H1 (cell line): ENCODE results near the gene PDIA5. TPM values are rescaled to one million over a fixed set of nuclear protein-coding genes. Genes with fewer than 3 reads are reported as not detected.

ENCODE experiments used
- CTCF ChIA-PET: fragments of 300-600 bp; sonication (Branson Sonifier 250); formaldehyde crosslinking; loops from one replicate; lab custom pipeline; 2021; ENCODE audit not compliant: partially characterized antibody; lab: Charles Lee
- POLR2A ChIA-PET: fragments of 300-600 bp; sonication (Branson Sonifier 250); formaldehyde crosslinking; loops from one replicate; lab custom pipeline; 2021; ENCODE audit warnings: inconsistent platforms; ENCODE audit not compliant: partially characterized antibody; lab: Charles Lee
- DNase-seq, 2 experiments: peaks; one replicate each; pipeline versions ENCODE4 v3.0.0 to v3.0.0-alpha.2; 2010 to 2022; ENCODE audit warnings: low spot score in 2 of 2, low read depth in 1 of 2, mixed read lengths in 1 of 2
- FAIRE-seq: peaks from 2 replicates; lab custom pipeline; 2011; peaks lifted over from hg19 to GRCh38; lab: Jason Lieb, UNC
- H2AFZ ChIP-seq: 2 replicates; pipeline ENCODE4 v1.8.1; 2012; ENCODE audit warnings: low read length, inconsistent platforms
- H2AK5ac ChIP-seq: 2 replicates; pipeline ENCODE4 v1.6.1; 2013; ENCODE audit warnings: low read depth, low read length
- H2BK120ac ChIP-seq: replicated peaks from 2 replicates; pipeline ENCODE3; 2013; ENCODE audit warnings: low read depth, low read length, inconsistent platforms
- H2BK12ac ChIP-seq: 2 replicates; pipeline ENCODE4 v1.6.1; 2013; ENCODE audit warnings: low read depth, low read length
- H2BK15ac ChIP-seq: 2 replicates; pipeline ENCODE4 v1.6.1; 2013; ENCODE audit warnings: low read length
- H2BK20ac ChIP-seq: 2 replicates; pipeline ENCODE4 v1.6.1; 2013; ENCODE audit warnings: low read length
- H2BK5ac ChIP-seq: 2 replicates; pipeline ENCODE4 v1.6.1; 2013; ENCODE audit warnings: low read depth, low read length
- H3K14ac ChIP-seq: 2 replicates; pipeline ENCODE4 v1.6.1; 2013; ENCODE audit warnings: inconsistent platforms; ENCODE audit not compliant: insufficient read length
- H3K18ac ChIP-seq: 2 replicates; pipeline ENCODE4 v1.6.1; 2013; ENCODE audit warnings: low read length; ENCODE audit errors: extremely low read depth
- H3K23ac ChIP-seq: 2 replicates; pipeline ENCODE4 v1.6.1; 2013; ENCODE audit warnings: inconsistent platforms; ENCODE audit not compliant: insufficient read length
- H3K23me2 ChIP-seq: 2 replicates; pipeline ENCODE4 v1.6.1; 2013; ENCODE audit warnings: low read depth, low read length
- H3K27ac ChIP-seq: 2 replicates; pipeline ENCODE4 v1.6.1; 2011; ENCODE audit warnings: low read depth, low read length, inconsistent platforms
- H3K27me3 ChIP-seq, 4 experiments: replicated peaks in 1 of 4; 1 replicate in 1 of 4; 2 replicates in 3 of 4; pipeline versions ENCODE4 v1.6.1 to v1.8.1; 2011 to 2013; ENCODE audit warnings: low read length in 3 of 4, mild to moderate bottlenecking in 3 of 4, inconsistent platforms in 2 of 4, mixed read lengths in 2 of 4, moderate library complexity in 1 of 4; ENCODE audit not compliant: control insufficient read depth in 3 of 4, insufficient read depth in 3 of 4; ENCODE audit errors: extremely low read depth in 1 of 4
- H3K36me3 ChIP-seq, 4 experiments: 2 replicates each; pipeline versions ENCODE4 v1.6.1 to v1.8.1; 2011 to 2013; ENCODE audit warnings: mild to moderate bottlenecking in 4 of 4, low read length in 3 of 4, moderate library complexity in 2 of 4, control low read depth in 1 of 4, inconsistent platforms in 1 of 4; ENCODE audit not compliant: insufficient read depth in 4 of 4, control insufficient read depth in 2 of 4
- H3K4ac ChIP-seq: replicated peaks from 2 replicates; pipeline ENCODE3; 2013; ENCODE audit warnings: low read length, low read depth, mixed read lengths, inconsistent platforms; ENCODE audit not compliant: insufficient read length
- H3K4me1 ChIP-seq, 4 experiments: replicated peaks in 1 of 4; 1 replicate in 1 of 4; 2 replicates in 3 of 4; pipeline versions ENCODE4 v1.6.1 to v1.8.1; 2011 to 2013; ENCODE audit warnings: low read length in 3 of 4, inconsistent platforms in 2 of 4, mixed read lengths in 1 of 4; ENCODE audit not compliant: insufficient read depth in 4 of 4, control insufficient read depth in 3 of 4
- H3K4me2 ChIP-seq, 2 experiments: 2 replicates each; pipeline versions ENCODE4 v1.6.1 to v1.8.1; 2011 to 2013; ENCODE audit warnings: low read depth in 2 of 2, low read length in 2 of 2, control low read depth in 1 of 2, inconsistent platforms in 1 of 2, mild to moderate bottlenecking in 1 of 2; ENCODE audit not compliant: insufficient read depth in 1 of 2
- H3K4me3 ChIP-seq, 4 experiments: fragments of 200-600, 300-600 bp in 1 of 4; sonication (generic), shearing (Covaris generic), sonication (Bioruptor Twin) in 1 of 4; 2 replicates each; pipeline versions ENCODE4 v1.5.1 to v1.8.1; 2011 to 2016; ENCODE audit warnings: low read length in 4 of 4, low read depth in 3 of 4, control low read depth in 2 of 4, inconsistent platforms in 2 of 4, mild to moderate bottlenecking in 2 of 4, mixed read lengths in 1 of 4, moderate library complexity in 1 of 4; ENCODE audit not compliant: insufficient read depth in 2 of 4; ENCODE audit errors: extremely low read depth in 1 of 4
- H3K56ac ChIP-seq: replicated peaks from 2 replicates; pipeline ENCODE3; 2013; ENCODE audit warnings: low read depth, mild to moderate bottlenecking, mixed read lengths, low read length, inconsistent platforms; ENCODE audit not compliant: insufficient read length
- H3K79me1 ChIP-seq: 2 replicates; pipeline ENCODE4 v1.6.1; 2013; ENCODE audit warnings: low read depth, low read length, control low read depth
- H3K79me2 ChIP-seq, 2 experiments: 2 replicates each; pipeline versions ENCODE4 v1.6.1 to v1.8.1; 2012 to 2013; ENCODE audit warnings: low read length in 2 of 2, mild to moderate bottlenecking in 2 of 2, inconsistent platforms in 1 of 2; ENCODE audit not compliant: insufficient read depth in 2 of 2, control insufficient read depth in 1 of 2
- H3K9ac ChIP-seq, 4 experiments: replicated peaks in 1 of 4; 1 replicate in 1 of 4; 2 replicates in 3 of 4; pipeline versions ENCODE4 v1.6.1 to v1.8.1; 2011 to 2013; ENCODE audit warnings: low read depth in 3 of 4, low read length in 3 of 4, control low read depth in 2 of 4, mild to moderate bottlenecking in 2 of 4, moderate library complexity in 2 of 4, inconsistent platforms in 1 of 4; ENCODE audit errors: extremely low read depth in 1 of 4
- H3K9me3 ChIP-seq, 2 experiments: 2 replicates each; pipeline versions ENCODE4 v1.6.1 to v1.8.1; 2012 to 2013; ENCODE audit warnings: mild to moderate bottlenecking in 2 of 2, moderate library complexity in 2 of 2, control low read depth in 1 of 2, inconsistent platforms in 1 of 2, low read depth in 1 of 2, low read length in 1 of 2, mixed read lengths in 1 of 2; ENCODE audit not compliant: insufficient read depth in 2 of 2
- H4K20me1 ChIP-seq, 2 experiments: replicated peaks in 1 of 2; 2 replicates each; pipeline versions ENCODE3 to v1.8.1; 2011 to 2013; ENCODE audit warnings: inconsistent platforms in 2 of 2, low read length in 2 of 2, mild to moderate bottlenecking in 1 of 2; ENCODE audit not compliant: insufficient read depth in 2 of 2, control insufficient read depth in 1 of 2
- H4K5ac ChIP-seq: 2 replicates; pipeline ENCODE4 v1.6.1; 2013; ENCODE audit warnings: low read length, low read depth, mixed read lengths, inconsistent platforms; ENCODE audit not compliant: insufficient read length
- H4K8ac ChIP-seq: 2 replicates; pipeline ENCODE4 v1.8.0; 2013; ENCODE audit warnings: mild to moderate bottlenecking, moderate library complexity, low read length, inconsistent platforms; ENCODE audit not compliant: insufficient read depth; ENCODE audit errors: extremely low read depth
- H4K91ac ChIP-seq: replicated peaks from 2 replicates; pipeline ENCODE3; 2013; ENCODE audit warnings: low read length, mixed read lengths, inconsistent platforms; ENCODE audit not compliant: insufficient read length
- EP300 ChIP-seq, 2 experiments: IDR thresholded peaks; 1 replicate in 1 of 2; 2 replicates in 1 of 2; pipeline ENCODE4 v1.6.1; 2011 to 2012; ENCODE audit warnings: low read depth in 2 of 2, low read length in 2 of 2, mild to moderate bottlenecking in 2 of 2, borderline replicate concordance in 1 of 2, inconsistent platforms in 1 of 2, moderate library complexity in 1 of 2
- NANOG ChIP-seq: IDR thresholded peaks from 2 replicates; pipeline ENCODE4 v1.6.1; 2011; ENCODE audit warnings: low read length, low read depth, mild to moderate bottlenecking, inconsistent platforms; ENCODE audit not compliant: insufficient read depth, poor library complexity, severe bottlenecking
- WGBS, 2 experiments: shearing (Covaris generic) in 1 of 2; methylation state at CpG; one replicate each; pipeline versions ENCODE4 v1.1.6 to v1.1.7; 2013 to 2015; ENCODE audit warnings: low lambda C conversion rate in 2 of 2, mixed read lengths in 2 of 2, inconsistent platforms in 1 of 2, low coverage in 1 of 2, missing lambda C conversion rate in 1 of 2; ENCODE audit not compliant: insufficient replicate concordance in 2 of 2, insufficient coverage in 1 of 2, insufficient read length in 1 of 2; ENCODE audit errors: extremely low coverage in 1 of 2, missing lambda C conversion rate in 1 of 2; 5-methylcytosine and 5-hydroxymethylcytosine counted together
- polyA plus RNA-seq, 7 experiments: library from polyadenylated mRNA; depleted of rRNA in 3 of 7; stranded (reverse) in 5 of 7; unstranded in 2 of 7; fragments of >200 nt in 5 of 7; fragments of 200-250 nt in 2 of 7; gene quantifications; 1 replicate in 5 of 7; 2 replicates in 1 of 7; 4 replicates in 1 of 7; pipeline versions ENCODE4 v1.2.1 to v1.2.3, GENCODE V29; 2011 to 2013; ENCODE audit warnings: missing spikeins in 2 of 7, mixed read lengths in 2 of 7
- total RNA-seq: library from RNA; stranded (reverse); fragmentation: NEBNext Ultra II Directional; extraction: Animal tissue kit (Norgen Biotek cat#: 25700); gene quantifications from 2 replicates; pipeline ENCODE4 v1.2.1, GENCODE V29; 2021

PDIA5 gene
- total and polyA plus RNA-seq, 2 of the 8 experiments (the other 6 are each of a cell fraction or from before 2014, with no cell fraction given), result 18.2 to 32.8 TPM

GRCh38 chr3:123105201-123106189 is 38.7 kb downstream of the PDIA5 start:
- Histone ChIP-seq H4K5ac (no peak overlapping the region), H2AK5ac (no peak overlapping the region), H3K9me3 (no peaks in the 10 kb centered on the region), H3K4me3 (no peak overlapping the region), H2BK120ac (no peak overlapping the region), H3K27ac (no peak overlapping the region), H3K9ac (no peak overlapping the region), H3K23me2 (no peaks in the 10 kb centered on the region), H4K8ac (no peak overlapping the region), H3K4ac (no peak overlapping the region), H2BK5ac (no peak overlapping the region), H3K4me2 (no peak overlapping the region), H2BK20ac (no peak overlapping the region), H2AFZ (no peak overlapping the region), H2BK12ac (no peak overlapping the region), H3K27me3 (no peaks in the 10 kb centered on the region), H4K20me1 (no peaks in the 10 kb centered on the region), H3K14ac (no peak overlapping the region), H3K36me3 (peaks cover 2 to 29% (median 17%) of the 10 kb centered on the region in 4 experiments; a peak in 6 of 8 replicates), H2BK15ac (no peak overlapping the region), H3K4me1 (peaks cover 0 to 2% (median 0%) of the 10 kb centered on the region in 4 experiments; a peak in 3 of 7 replicates), H4K91ac (no peak overlapping the region), H3K79me2 (no peaks in the 10 kb centered on the region), H3K18ac (no peak overlapping the region), H3K56ac (no peak overlapping the region), H3K79me1 (no peaks in the 10 kb centered on the region), H3K23ac (no peak overlapping the region)
- FAIRE-seq (no peak), DNase-seq (no peak)
- CTCF ChIA-PET, result interaction anchor here (0.6 to 1.4 kb wide), 4 partner anchors 14 to 227 kb away, joined by 3 to 5 read pairs (median 3); no protein-coding TSS in a partner anchor
- POLR2A ChIA-PET, result no interaction called here
- TF ChIP-seq NANOG, result no peak
- TF ChIP-seq EP300 (IDR thresholded peaks at IDR 0.05; ENCODE audit: borderline replicate concordance in 1 of 2, low read depth in 2 of 2, low read length in 2 of 2), result no peak
- WGBS, 2 experiments, result 86% methylated on average over 12 of the region's 12 CpGs; no CpG with 5 or more reads in 1 of the 2 experiments
